ACC112 (cell line): Measurements from ENCODE around the gene GLUD1.
A peak's percentile ranks its signal among the peaks of the same experiment; 100 is the strongest.
"Not testable (repeated sequence)": the region's sequence is repeated elsewhere in the genome, so short reads cannot be mapped to it uniquely, and the experiment has no call there.

Source experiments
- H2AFZ ChIP-seq: fragments of 200-600 bp; sonication (generic); one replicate; pipeline ENCODE4 v1.6.0; 2017; ENCODE audit warnings: antibody characterized with exemption, low read length; ENCODE audit not compliant: unreplicated experiment
- H3K27ac ChIP-seq: fragments of 200-600 bp; sonication (generic); 2 replicates; pipeline ENCODE4 v1.5.1; 2014; ENCODE audit warnings: low read depth, mild to moderate bottlenecking, antibody characterized with exemption, low read length, moderate library complexity
- H3K27me3 ChIP-seq: fragments of 200-600 bp; sonication (generic); 2 replicates; pipeline ENCODE4 v1.6.1; 2014; ENCODE audit warnings: mild to moderate bottlenecking, antibody characterized with exemption, low read length, moderate library complexity, mixed read lengths; ENCODE audit not compliant: insufficient read depth
- H3K36me3 ChIP-seq: fragments of 200-600 bp; sonication (generic); 2 replicates; pipeline ENCODE4 v1.6.1; 2016; ENCODE audit warnings: mild to moderate bottlenecking, antibody characterized with exemption, low read length, moderate library complexity, mixed read lengths; ENCODE audit not compliant: insufficient read depth
- H3K4me1 ChIP-seq: fragments of 200-600 bp; sonication (generic); one replicate; pipeline ENCODE4 v1.6.1; 2016; ENCODE audit warnings: low read length, mixed read lengths; ENCODE audit not compliant: insufficient read depth, unreplicated experiment, control insufficient read depth
- H3K4me3 ChIP-seq: fragments of 200-600 bp; sonication (generic); 2 replicates; pipeline ENCODE4 v1.5.1; 2014; ENCODE audit warnings: mild to moderate bottlenecking, low read depth, low read length
- H3K79me2 ChIP-seq: fragments of 200-600 bp; sonication (generic); one replicate; pipeline ENCODE4 v1.6.0; 2016; ENCODE audit warnings: low read length; ENCODE audit not compliant: control insufficient read depth, unreplicated experiment, insufficient read depth

Gene GLUD1

GRCh38 chr10:87119029-87119428 lies 24.4 kb upstream of the GLUD1 start:
- H3K4me1 ChIP-seq, H3K27me3 ChIP-seq, H3K27ac ChIP-seq, H3K36me3 ChIP-seq, H3K4me3 ChIP-seq, H2AFZ ChIP-seq, H3K79me2 ChIP-seq: not testable (repeated sequence)

GRCh38 chr10:87118122-87118521 lies 23.5 kb upstream of the GLUD1 start:
- not testable (repeated sequence) for H3K36me3 ChIP-seq, H3K27ac ChIP-seq

GRCh38 chr10:87105446-87106124 lies 10.9 kb upstream of the GLUD1 start:
- Histone ChIP-seq H3K27ac (no peak overlapping the region), H3K27me3 (no peaks in the 10 kb centered on the region), H3K79me2 (peaks cover 27% of the 10 kb centered on the region), H2AFZ (no peak overlapping the region), H3K36me3 (peaks cover 18% of the 10 kb centered on the region; the same call in 1 of the 2 replicates), H3K4me3 (no peak overlapping the region), H3K4me1 (no peaks in the 10 kb centered on the region)

More at GRCh38 chr10:87118122-87118521, 23.5 kb upstream of the GLUD1 start:
- not testable (repeated sequence) for H3K27me3 ChIP-seq, H3K4me1 ChIP-seq, H3K4me3 ChIP-seq, H2AFZ ChIP-seq, H3K79me2 ChIP-seq

- not testable (repeated sequence) for H3K27ac ChIP-seq, H3K27me3 ChIP-seq, H3K4me3 ChIP-seq, H3K4me1 ChIP-seq, H2AFZ ChIP-seq
- Histone ChIP-seq H3K79me2 (peaks cover 28% of the 10 kb centered on the region), H3K36me3 (peaks cover 21% of the 10 kb centered on the region)
Observed at GRCh38 chr10:87104727-87105126, 10.1 kb upstream of the GLUD1 start.

- no peak overlapping the region for H2AFZ ChIP-seq
- H3K27me3 ChIP-seq = no peaks in the 10 kb centered on the region
- H3K4me3 ChIP-seq = no peak overlapping the region
- H3K27ac ChIP-seq = no peak overlapping the region
- H3K79me2 ChIP-seq = peaks cover 32% of the 10 kb centered on the region
- no peaks in the 10 kb centered on the region for H3K4me1 ChIP-seq
- peaks cover 32% of the 10 kb centered on the region for H3K36me3 ChIP-seq
Observed at GRCh38 chr10:87101996-87102395, 7.4 kb upstream of the GLUD1 start.

- H3K4me3 ChIP-seq = peak overlapping the region; percentile 85
- H3K4me1 ChIP-seq = peaks cover 18% of the 10 kb centered on the region
- no peaks in the 10 kb centered on the region for H3K27me3 ChIP-seq
- peaks cover 65% of the 10 kb centered on the region for H3K79me2 ChIP-seq
- peak overlapping the region; percentile 68 for H2AFZ ChIP-seq
- H3K36me3 ChIP-seq = peaks cover 14% of the 10 kb centered on the region; the same call in 1 of the 2 replicates
- peak overlapping the region; percentile 95 for H3K27ac ChIP-seq
Observed at GRCh38 chr10:87095236-87095945, 748 bp upstream of the GLUD1 start.

- no peaks in the 10 kb centered on the region for H3K27me3 ChIP-seq
- peaks cover 72% of the 10 kb centered on the region for H3K79me2 ChIP-seq
- H3K27ac ChIP-seq = peak overlapping the region; percentile 75
- H3K4me1 ChIP-seq = peaks cover 21% of the 10 kb centered on the region
- H2AFZ ChIP-seq = no peak overlapping the region
- H3K36me3 ChIP-seq = peaks cover 7% of the 10 kb centered on the region; the same call in 1 of the 2 replicates
- H3K4me3 ChIP-seq = peak overlapping the region; percentile 89
Observed at GRCh38 chr10:87093632-87094372, 841 bp downstream of the GLUD1 start.

GRCh38 chr10:87092861-87093631 lies 1.6 kb downstream of the GLUD1 start:
- Histone ChIP-seq H3K27ac (peak overlapping the region; percentile 75), H3K79me2 (peaks cover 72% of the 10 kb centered on the region), H3K36me3 (peaks cover 5% of the 10 kb centered on the region; the same call in 1 of the 2 replicates), H3K27me3 (no peaks in the 10 kb centered on the region), H3K4me1 (peaks cover 21% of the 10 kb centered on the region), H3K4me3 (peak overlapping the region; percentile 89), H2AFZ (no peak overlapping the region)

GRCh38 chr10:87092376-87092860 lies 2.2 kb downstream of the GLUD1 start:
- H3K4me3 ChIP-seq = peak overlapping the region; percentile 89
- peaks cover 10% of the 10 kb centered on the region; the same call in 1 of the 2 replicates for H3K36me3 ChIP-seq
- peaks cover 21% of the 10 kb centered on the region for H3K4me1 ChIP-seq
- no peak overlapping the region for H2AFZ ChIP-seq
- no peaks in the 10 kb centered on the region for H3K27me3 ChIP-seq
- peaks cover 76% of the 10 kb centered on the region for H3K79me2 ChIP-seq
- peak overlapping the region; percentile 75 for H3K27ac ChIP-seq

- H3K27me3 ChIP-seq = no peaks in the 10 kb centered on the region
- H3K79me2 ChIP-seq = peaks cover 73% of the 10 kb centered on the region
- H3K27ac ChIP-seq = no peak overlapping the region
- H3K36me3 ChIP-seq = peaks cover 10% of the 10 kb centered on the region
- peaks cover 20% of the 10 kb centered on the region for H3K4me1 ChIP-seq
- H3K4me3 ChIP-seq = no peak overlapping the region
- H2AFZ ChIP-seq = no peak overlapping the region
Observed at GRCh38 chr10:87090779-87091178, 3.9 kb downstream of the GLUD1 start.
